Upper lobe of left lung (tissue), 4 donors: ENCODE measurements around the gene FAHD1.
A peak's percentile ranks its signal among the peaks of the same experiment; 100 is the strongest.

ENCODE experiments used
- EP300 ChIP-seq, 4 donors: sonication (generic); formaldehyde crosslinking; IDR thresholded peaks; one replicate each; pipeline ENCODE4 v1.5.1; 2017; ENCODE audit warnings: antibody characterized with exemption in 4 of 4, control low read depth in 2 of 4
- POLR2A ChIP-seq, 4 donors: fragments of 450-650 bp; IDR thresholded peaks; one replicate each; pipeline ENCODE4 v1.5.1; 2016 to 2017; ENCODE audit warnings: antibody characterized with exemption in 4 of 4, mild to moderate bottlenecking in 2 of 4
- POLR2AphosphoS5 ChIP-seq, 2 donors: sonication (generic); formaldehyde crosslinking; IDR thresholded peaks; one replicate each; pipeline ENCODE4 v1.5.1; 2017; ENCODE audit warnings: antibody characterized with exemption in 2 of 2
- TF ChIP-seq, protein P1 (sequence below), 6 experiments: fragments of 450-650 bp in 4 of 6; fragments of 200-600 bp in 2 of 6; sonication (generic) in 2 of 6; IDR thresholded peaks; one replicate each; pipeline ENCODE4 v1.5.1; 2016 to 2019; ENCODE audit warnings: antibody characterized with exemption in 6 of 6

DNA sequence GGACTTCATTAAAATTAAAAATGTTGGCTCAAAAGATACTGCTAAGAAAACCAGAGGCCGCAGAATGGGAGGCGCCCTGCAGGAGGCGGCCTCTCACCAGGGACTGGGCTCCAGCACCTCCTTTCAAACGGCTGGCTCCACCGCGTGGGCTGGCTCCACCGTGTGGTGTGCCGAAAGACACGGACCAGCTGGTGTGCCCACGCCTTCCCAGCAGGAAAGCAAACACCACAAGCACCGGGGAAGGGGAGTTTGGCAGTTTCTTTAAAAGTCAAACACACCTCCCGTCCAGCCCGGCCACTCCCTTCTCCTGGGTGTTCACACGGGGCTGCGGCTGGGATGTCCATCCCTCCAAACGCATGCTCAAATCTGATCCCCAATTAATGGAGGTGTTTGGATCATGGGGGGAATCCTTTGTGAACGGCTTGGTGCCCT, 14.3 kb upstream of the FAHD1 start:
- no peak for TF ChIP-seq POLR2A (IDR thresholded peaks at IDR 0.05)
- TF ChIP-seq, protein P1, sequence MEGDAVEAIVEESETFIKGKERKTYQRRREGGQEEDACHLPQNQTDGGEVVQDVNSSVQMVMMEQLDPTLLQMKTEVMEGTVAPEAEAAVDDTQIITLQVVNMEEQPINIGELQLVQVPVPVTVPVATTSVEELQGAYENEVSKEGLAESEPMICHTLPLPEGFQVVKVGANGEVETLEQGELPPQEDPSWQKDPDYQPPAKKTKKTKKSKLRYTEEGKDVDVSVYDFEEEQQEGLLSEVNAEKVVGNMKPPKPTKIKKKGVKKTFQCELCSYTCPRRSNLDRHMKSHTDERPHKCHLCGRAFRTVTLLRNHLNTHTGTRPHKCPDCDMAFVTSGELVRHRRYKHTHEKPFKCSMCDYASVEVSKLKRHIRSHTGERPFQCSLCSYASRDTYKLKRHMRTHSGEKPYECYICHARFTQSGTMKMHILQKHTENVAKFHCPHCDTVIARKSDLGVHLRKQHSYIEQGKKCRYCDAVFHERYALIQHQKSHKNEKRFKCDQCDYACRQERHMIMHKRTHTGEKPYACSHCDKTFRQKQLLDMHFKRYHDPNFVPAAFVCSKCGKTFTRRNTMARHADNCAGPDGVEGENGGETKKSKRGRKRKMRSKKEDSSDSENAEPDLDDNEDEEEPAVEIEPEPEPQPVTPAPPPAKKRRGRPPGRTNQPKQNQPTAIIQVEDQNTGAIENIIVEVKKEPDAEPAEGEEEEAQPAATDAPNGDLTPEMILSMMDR (IDR thresholded peaks at IDR 0.05), result peak; percentile 19 to 71 (median 49)
- peak; percentile 47 to 76 for TF ChIP-seq POLR2AphosphoS5 (IDR thresholded peaks at IDR 0.05)
- no peak for TF ChIP-seq EP300 (IDR thresholded peaks at IDR 0.05)
